Measurements from ENCODE around the gene CCND1. TPM values are rescaled to one million over a fixed set of nuclear protein-coding genes. Genes with fewer than 3 reads are reported as not detected.

CCND1 gene
- total RNA-seq, 2 donors from 2014 or later = 91.8 to 101 TPM

DNA sequence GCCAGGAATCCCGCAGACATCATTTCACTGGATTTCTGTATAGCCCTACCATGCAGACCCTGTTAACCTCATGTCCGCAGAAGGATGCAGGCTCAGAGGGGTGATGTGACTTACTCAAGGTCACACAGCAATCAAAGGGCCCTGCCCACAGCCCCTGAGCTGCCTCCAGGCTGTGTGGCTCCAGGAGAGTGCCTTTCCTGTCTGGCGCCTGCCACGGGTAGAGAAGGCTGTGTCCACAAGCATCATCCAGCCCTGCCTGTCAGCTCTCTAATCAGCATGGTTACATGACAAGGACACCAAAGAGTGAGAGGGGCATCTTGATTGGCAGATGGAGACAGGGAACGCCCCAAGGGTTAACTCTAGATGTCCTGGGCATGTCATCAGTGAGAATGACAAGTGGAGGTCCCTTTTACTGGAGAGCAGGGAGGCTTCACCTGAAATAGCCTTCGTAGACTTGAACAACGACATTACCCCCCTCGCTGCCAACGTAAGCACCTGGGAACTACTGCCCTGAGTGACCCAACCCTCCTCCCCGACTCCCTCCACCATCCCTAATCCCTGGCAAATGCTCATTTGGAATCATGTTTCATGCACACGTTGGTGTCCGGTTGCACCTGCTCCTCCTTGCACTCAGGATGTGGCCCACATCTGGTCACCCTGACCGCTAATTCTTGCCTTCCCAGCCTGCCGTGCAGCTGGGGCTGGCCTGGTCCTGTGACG lies 56.0 kb downstream of the CCND1 start:
- Histone ChIP-seq H3K4me3 (no peak overlapping the region), H3K9me3 (peaks cover 0 to 7% of the 10 kb centered on the region in 2 donors), H3K36me3 (no peaks in the 10 kb centered on the region), H3K27ac (no peak overlapping the region), H3K27me3 (peaks cover 3 to 4% of the 10 kb centered on the region in 2 donors), H3K4me1 (peaks cover 0 to 8% of the 10 kb centered on the region in 2 donors)
- DNase-seq (ENCODE audit: low spot score) = no peak
- TF ChIP-seq, protein P1, sequence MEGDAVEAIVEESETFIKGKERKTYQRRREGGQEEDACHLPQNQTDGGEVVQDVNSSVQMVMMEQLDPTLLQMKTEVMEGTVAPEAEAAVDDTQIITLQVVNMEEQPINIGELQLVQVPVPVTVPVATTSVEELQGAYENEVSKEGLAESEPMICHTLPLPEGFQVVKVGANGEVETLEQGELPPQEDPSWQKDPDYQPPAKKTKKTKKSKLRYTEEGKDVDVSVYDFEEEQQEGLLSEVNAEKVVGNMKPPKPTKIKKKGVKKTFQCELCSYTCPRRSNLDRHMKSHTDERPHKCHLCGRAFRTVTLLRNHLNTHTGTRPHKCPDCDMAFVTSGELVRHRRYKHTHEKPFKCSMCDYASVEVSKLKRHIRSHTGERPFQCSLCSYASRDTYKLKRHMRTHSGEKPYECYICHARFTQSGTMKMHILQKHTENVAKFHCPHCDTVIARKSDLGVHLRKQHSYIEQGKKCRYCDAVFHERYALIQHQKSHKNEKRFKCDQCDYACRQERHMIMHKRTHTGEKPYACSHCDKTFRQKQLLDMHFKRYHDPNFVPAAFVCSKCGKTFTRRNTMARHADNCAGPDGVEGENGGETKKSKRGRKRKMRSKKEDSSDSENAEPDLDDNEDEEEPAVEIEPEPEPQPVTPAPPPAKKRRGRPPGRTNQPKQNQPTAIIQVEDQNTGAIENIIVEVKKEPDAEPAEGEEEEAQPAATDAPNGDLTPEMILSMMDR (IDR thresholded peaks at IDR 0.05) = no peak

DNA sequence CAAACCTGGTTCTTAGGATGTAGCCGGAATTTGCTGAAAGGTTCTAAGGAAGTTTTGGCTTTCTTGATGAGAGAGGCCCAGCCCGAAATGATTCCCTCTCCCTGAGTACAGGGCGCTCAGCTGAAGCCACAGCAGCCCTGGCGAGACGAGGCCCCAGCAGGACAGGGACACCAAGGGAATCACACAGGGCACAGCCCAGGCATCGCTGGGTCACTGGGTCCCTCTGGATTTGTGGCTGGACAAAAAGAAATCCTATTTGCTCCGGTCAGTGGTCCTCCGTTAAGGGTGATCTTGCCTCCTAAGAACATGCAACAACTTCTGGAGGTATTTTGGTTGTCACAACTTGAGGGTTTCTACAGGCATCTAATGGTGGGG lies 56.5 kb downstream of the CCND1 start:
- Histone ChIP-seq H3K36me3 (no peaks in the 10 kb centered on the region), H3K27ac (no peak overlapping the region), H3K4me3 (no peak overlapping the region), H3K9me3 (peaks cover 0 to 1% of the 10 kb centered on the region in 2 donors), H3K4me1 (peaks cover 0 to 8% of the 10 kb centered on the region in 2 donors), H3K27me3 (peaks cover 4 to 8% of the 10 kb centered on the region in 2 donors)
- TF ChIP-seq, protein P1 (IDR thresholded peaks at IDR 0.05) = no peak
- DNase-seq (ENCODE audit: low spot score) = no peak

DNA sequence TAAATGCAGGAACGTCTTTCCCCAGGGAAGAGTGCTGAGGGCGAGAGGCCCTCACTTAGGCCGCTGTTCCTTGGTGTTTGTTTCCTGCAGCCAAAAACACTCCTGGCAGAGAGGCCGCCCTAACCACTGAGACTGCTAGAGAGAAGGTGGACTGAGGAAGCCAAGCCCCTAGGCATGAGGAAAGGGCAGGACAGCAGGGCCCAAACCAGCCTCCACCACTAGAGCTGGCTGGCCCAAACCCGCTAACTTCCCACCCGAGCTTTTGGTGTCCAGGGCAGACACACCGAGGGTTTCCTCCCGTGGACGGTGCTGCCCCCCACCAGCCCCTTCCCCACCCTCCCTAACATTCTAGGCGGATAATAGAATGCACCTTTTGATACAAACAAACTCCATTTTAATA lies 56.9 kb downstream of the CCND1 start:
- Histone ChIP-seq H3K4me3 (no peak overlapping the region), H3K4me1 (peaks cover 0 to 9% of the 10 kb centered on the region in 2 donors), H3K27ac (no peak overlapping the region), H3K27me3 (peaks cover 5 to 12% of the 10 kb centered on the region in 2 donors), H3K9me3 (no peaks in the 10 kb centered on the region), H3K36me3 (no peaks in the 10 kb centered on the region)
- TF ChIP-seq, protein P1 (IDR thresholded peaks at IDR 0.05) = no peak
- no peak for DNase-seq (ENCODE audit: low spot score)

DNA sequence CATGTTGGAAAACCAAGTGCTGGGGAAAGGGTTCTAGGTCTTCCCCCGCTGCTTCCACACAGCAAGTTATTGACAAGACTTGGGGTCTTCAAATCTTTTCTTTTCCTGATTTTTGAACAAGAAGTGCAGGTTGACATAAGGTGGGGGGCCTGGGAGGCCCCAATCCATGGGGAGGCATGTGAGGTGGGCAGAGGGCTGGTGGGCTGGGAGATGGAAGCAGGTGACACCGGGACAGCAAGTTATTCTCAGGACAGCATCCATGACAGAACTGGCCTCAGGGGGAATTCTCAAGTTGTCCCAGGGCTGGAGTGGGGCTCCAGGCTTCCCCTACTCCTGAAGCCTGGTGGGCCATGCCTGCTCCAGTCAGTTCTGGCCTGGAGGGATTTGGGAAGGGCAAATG lies 57.4 kb downstream of the CCND1 start:
- no peaks in the 10 kb centered on the region for H3K9me3 ChIP-seq
- no peak overlapping the region for H3K27ac ChIP-seq
- H3K27me3 ChIP-seq = peaks cover 10 to 17% of the 10 kb centered on the region in 2 donors
- H3K4me1 ChIP-seq = peaks cover 0 to 14% of the 10 kb centered on the region in 2 donors
- no peak for DNase-seq (ENCODE audit: low spot score)
- no peaks in the 10 kb centered on the region for H3K36me3 ChIP-seq
- no peak overlapping the region for H3K4me3 ChIP-seq
- TF ChIP-seq, protein P1 (IDR thresholded peaks at IDR 0.05) = no peak

GRCh38 chr11:69699213-69699612 lies 58.3 kb downstream of the CCND1 start:
- Histone ChIP-seq H3K4me3 (no peak overlapping the region), H3K9me3 (no peaks in the 10 kb centered on the region), H3K27me3 (peaks cover 13 to 25% of the 10 kb centered on the region in 2 donors), H3K27ac (no peak overlapping the region), H3K36me3 (no peaks in the 10 kb centered on the region), H3K4me1 (peaks cover 0 to 23% of the 10 kb centered on the region in 2 donors)
- TF ChIP-seq, protein P1 (IDR thresholded peaks at IDR 0.05) = no peak
- DNase-seq (ENCODE audit: low spot score) = no peak
